Common myeloid progenitor, CD34-positive (primary cell): ENCODE data around the gene WHAMM. TPM values are rescaled to one million over a fixed set of nuclear protein-coding genes. Genes with fewer than 3 reads are reported as not detected.
"Not testable (repeated sequence)": the region's sequence is repeated elsewhere in the genome, so short reads cannot be mapped to it uniquely, and the experiment has no call there.

Source experiments
- CTCF ChIA-PET: fragments of 350-600 bp; sonication (Branson Sonifier 250); formaldehyde crosslinking; loops from one replicate; lab custom pipeline; 2021; ENCODE audit warnings: antibody characterized with exemption; lab: Charles Lee
- POLR2A ChIA-PET: fragments of 350-600 bp; sonication (Branson Sonifier 250); formaldehyde crosslinking; loops from one replicate; lab custom pipeline; 2021; ENCODE audit warnings: antibody characterized with exemption; lab: Charles Lee
- DNase-seq, 3 donors: peaks; one replicate each; pipeline versions ENCODE4 v3.0.0 to v3.0.0-alpha.2; 2013
- H3K27ac ChIP-seq, 2 experiments: 1 replicate in 1 of 2; 2 replicates in 1 of 2; pipeline ENCODE4 v1.7.0; 2013; ENCODE audit warnings: inconsistent platforms in 2 of 2, low read length in 2 of 2, mild to moderate bottlenecking in 2 of 2, low read depth in 1 of 2, moderate library complexity in 1 of 2; ENCODE audit not compliant: severe bottlenecking in 2 of 2, insufficient read depth in 1 of 2, poor library complexity in 1 of 2
- H3K27me3 ChIP-seq, 5 experiments: replicated peaks in 2 of 5; 1 replicate in 3 of 5; 2 replicates in 2 of 5; pipeline versions ENCODE4 v1.6.1 to v1.7.0; 2013; ENCODE audit warnings: low read length in 4 of 5, mild to moderate bottlenecking in 2 of 5, moderate library complexity in 2 of 5, inconsistent platforms in 1 of 5; ENCODE audit not compliant: insufficient read depth in 5 of 5, control insufficient read depth in 4 of 5
- H3K36me3 ChIP-seq, 4 experiments: 1 replicate in 2 of 4; 2 replicates in 2 of 4; pipeline versions ENCODE4 v1.6.1 to v1.7.0; 2013; ENCODE audit warnings: low read length in 3 of 4, control low read depth in 1 of 4, mild to moderate bottlenecking in 1 of 4; ENCODE audit not compliant: control insufficient read depth in 4 of 4, insufficient read depth in 4 of 4
- H3K4me1 ChIP-seq, 4 experiments: 1 replicate in 3 of 4; 2 replicates in 1 of 4; pipeline versions ENCODE4 v1.6.1 to v1.7.1; 2013; ENCODE audit warnings: low read length in 3 of 4, mild to moderate bottlenecking in 3 of 4, control low read depth in 1 of 4, inconsistent platforms in 1 of 4, moderate library complexity in 1 of 4; ENCODE audit not compliant: control insufficient read depth in 4 of 4, insufficient read depth in 4 of 4; ENCODE audit errors: control extremely low read depth in 1 of 4
- H3K4me3 ChIP-seq, 7 experiments: 1 replicate in 4 of 7; 2 replicates in 3 of 7; pipeline versions ENCODE4 v1.5.1 to v1.7.0; 2013; ENCODE audit warnings: mild to moderate bottlenecking in 7 of 7, low read length in 6 of 7, moderate library complexity in 6 of 7, inconsistent platforms in 2 of 7, low read depth in 2 of 7, control low read depth in 1 of 7; ENCODE audit not compliant: insufficient read depth in 4 of 7, control insufficient read depth in 1 of 7; ENCODE audit errors: extremely low read depth in 1 of 7
- H3K9me3 ChIP-seq, 5 experiments: 1 replicate in 4 of 5; 2 replicates in 1 of 5; pipeline versions ENCODE4 v1.6.1 to v1.7.1; 2013; ENCODE audit warnings: low read length in 4 of 5, mild to moderate bottlenecking in 2 of 5, inconsistent platforms in 1 of 5, low read depth in 1 of 5, moderate library complexity in 1 of 5; ENCODE audit not compliant: control insufficient read depth in 4 of 5, insufficient read depth in 2 of 5; ENCODE audit errors: control extremely low read depth in 1 of 5
- WGBS: methylation state at CpG from one replicate; pipeline ENCODE4 v1.1.5; 2013; ENCODE audit not compliant: insufficient coverage; 5-methylcytosine and 5-hydroxymethylcytosine counted together
- polyA plus RNA-seq: library from polyadenylated mRNA; unstranded; fragments of 120-200 nt; gene quantifications from one replicate; pipeline ENCODE4 v1.2.1, GENCODE V29; 2013

Gene WHAMM, protein sequence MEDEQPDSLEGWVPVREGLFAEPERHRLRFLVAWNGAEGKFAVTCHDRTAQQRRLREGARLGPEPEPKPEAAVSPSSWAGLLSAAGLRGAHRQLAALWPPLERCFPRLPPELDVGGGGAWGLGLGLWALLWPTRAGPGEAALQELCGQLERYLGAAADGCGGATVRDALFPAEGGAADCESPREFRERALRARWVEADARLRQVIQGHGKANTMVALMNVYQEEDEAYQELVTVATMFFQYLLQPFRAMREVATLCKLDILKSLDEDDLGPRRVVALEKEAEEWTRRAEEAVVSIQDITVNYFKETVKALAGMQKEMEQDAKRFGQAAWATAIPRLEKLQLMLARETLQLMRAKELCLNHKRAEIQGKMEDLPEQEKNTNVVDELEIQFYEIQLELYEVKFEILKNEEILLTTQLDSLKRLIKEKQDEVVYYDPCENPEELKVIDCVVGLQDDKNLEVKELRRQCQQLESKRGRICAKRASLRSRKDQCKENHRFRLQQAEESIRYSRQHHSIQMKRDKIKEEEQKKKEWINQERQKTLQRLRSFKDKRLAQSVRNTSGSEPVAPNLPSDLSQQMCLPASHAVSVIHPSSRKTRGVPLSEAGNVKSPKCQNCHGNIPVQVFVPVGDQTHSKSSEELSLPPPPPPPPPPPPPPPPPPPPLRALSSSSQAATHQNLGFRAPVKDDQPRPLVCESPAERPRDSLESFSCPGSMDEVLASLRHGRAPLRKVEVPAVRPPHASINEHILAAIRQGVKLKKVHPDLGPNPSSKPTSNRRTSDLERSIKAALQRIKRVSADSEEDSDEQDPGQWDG
- 14.2 TPM for polyA plus RNA-seq

DNA sequence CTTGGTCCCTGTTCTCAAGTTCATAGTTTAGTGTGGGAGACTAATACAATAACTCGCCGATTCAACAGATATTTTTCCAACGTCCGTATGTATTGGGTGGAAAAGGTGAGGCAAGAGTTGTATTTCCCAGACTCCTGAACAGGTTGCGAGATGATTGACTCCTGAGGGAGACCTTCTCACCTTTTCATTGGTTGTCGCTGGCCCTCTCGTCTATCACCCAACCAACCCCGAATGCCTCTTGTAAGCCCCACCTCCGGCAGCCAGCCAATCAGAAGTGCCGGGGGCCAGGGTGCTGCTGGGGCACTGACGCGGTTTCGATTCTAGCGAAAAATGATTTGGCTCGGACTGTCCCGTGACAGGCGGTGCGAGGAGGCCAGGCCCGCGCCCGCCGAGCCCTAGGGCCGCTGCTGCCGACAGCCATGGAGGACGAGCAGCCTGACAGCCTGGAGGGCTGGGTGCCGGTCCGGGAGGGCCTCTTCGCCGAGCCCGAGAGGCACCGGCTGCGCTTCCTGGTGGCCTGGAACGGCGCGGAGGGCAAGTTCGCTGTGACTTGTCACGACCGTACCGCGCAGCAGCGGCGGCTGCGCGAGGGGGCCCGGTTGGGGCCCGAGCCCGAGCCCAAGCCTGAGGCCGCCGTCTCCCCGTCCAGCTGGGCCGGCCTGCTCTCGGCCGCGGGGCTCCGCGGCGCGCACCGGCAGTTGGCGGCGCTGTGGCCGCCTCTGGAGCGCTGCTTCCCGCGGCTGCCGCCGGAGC lies at the start of gene WHAMM:
Gene WHAMM, plus strand, starts transcription at position 321 of the 753 bp plus-strand sequence. Its CDS starts 99 bp downstream, at position 420.
- Histone ChIP-seq H3K27me3 (no peaks in the 10 kb centered on the region), H3K4me1 (peaks cover 0 to 25% (median 14%) of the 10 kb centered on the region in 4 experiments), H3K4me3 (peak within 1 kb of the TSS; percentile 74 to 97 (median 93)), H3K27ac (peak within 1 kb of the TSS; percentile 92 to 98), H3K36me3 (peaks cover 2 to 12% (median 7%) of the 10 kb centered on the region in 4 experiments), H3K9me3 (no peaks in the 10 kb centered on the region)
- ChIA-PET CTCF (interaction anchor here (1.1 to 1.3 kb wide), 2 partner anchors 40 to 195 kb away, joined by 3 to 5 read pairs; no protein-coding TSS in a partner anchor), POLR2A (interaction anchor here (1.0 kb wide), 1 partner anchor 205 kb away, joined by 3 read pairs; no protein-coding TSS in a partner anchor)
- WGBS, result under 1% methylated on average over 59 of the region's 67 CpGs
- peak; percentile 97 for DNase-seq

DNA sequence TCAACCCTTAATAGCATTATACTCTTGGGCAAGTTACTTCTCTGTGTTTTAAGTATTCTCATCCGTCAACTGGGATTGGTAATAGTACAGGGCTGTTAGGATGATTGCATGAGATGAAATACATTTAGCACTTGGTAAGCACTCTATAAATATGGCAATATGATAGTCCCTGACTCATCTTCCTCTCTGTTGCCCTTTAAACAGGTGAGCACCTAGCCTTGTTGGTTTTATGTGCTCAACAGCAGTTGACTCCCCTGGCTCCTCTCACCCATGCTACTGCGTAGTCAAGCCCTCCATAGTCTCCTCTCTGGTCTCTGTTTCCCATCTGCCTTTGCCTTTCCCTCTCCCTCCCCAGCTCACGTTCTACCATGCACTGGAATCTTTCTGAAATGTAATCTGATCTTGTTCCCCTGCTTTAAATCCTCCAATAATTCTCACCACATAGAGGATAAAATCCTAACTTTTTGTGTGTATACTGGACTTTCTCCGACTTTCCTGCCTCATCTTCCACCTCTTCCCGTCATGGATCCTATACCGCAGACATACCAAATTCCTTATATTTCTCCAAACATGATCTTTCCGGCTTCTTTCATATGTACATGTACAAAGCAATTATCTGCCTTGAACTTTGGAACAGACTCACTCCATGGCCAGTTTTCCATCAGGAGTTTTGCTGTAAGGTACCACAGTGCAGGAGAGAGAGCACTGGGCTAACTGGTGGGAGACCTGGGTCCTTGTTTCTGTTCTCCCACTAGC lies 45.9 kb upstream of the WHAMM start:
- Histone ChIP-seq H3K4me1 (no peaks in the 10 kb centered on the region), H3K9me3 (no peaks in the 10 kb centered on the region), H3K36me3 (peaks cover 9 to 31% (median 21%) of the 10 kb centered on the region in 4 experiments), H3K27me3 (no peaks in the 10 kb centered on the region), H3K27ac (no peak overlapping the region), H3K4me3 (no peak overlapping the region)
- DNase-seq, result no peak
- ChIA-PET POLR2A (no interaction called here), CTCF (interaction anchor here (1.1 kb wide), 1 partner anchor 237 kb away, joined by 4 read pairs; no protein-coding TSS in a partner anchor)
- WGBS, result 100% methylated on average over 4 of the region's 7 CpGs

DNA sequence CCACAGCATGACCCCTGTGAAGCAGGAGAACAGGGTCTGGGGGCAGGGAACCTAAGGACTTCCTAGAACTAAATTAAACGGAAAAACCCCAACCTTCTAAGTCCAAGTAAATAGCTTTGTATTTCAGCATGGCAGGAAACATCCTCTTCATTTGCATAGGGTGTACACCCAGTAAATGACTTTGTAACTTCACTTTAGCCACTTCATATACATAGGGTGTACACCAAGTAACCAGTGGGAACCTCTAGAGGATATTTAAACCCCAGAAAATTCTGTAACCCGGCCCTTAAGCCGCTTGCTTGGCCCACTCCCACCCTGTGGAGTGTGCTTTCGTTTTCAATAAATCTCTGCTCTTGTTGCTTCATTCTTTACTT lies 45.3 kb upstream of the WHAMM start:
- no peak for DNase-seq
- ChIA-PET CTCF (interaction anchor here (1.1 kb wide), 1 partner anchor 236 kb away, joined by 4 read pairs; no protein-coding TSS in a partner anchor), POLR2A (no interaction called here)
- no peaks in the 10 kb centered on the region for H3K27me3 ChIP-seq
- H3K27ac ChIP-seq, result no peak overlapping the region
- H3K9me3 ChIP-seq, result no peaks in the 10 kb centered on the region
- no peak overlapping the region for H3K4me3 ChIP-seq
- H3K36me3 ChIP-seq, result peaks cover 9 to 26% (median 17%) of the 10 kb centered on the region in 4 experiments
- H3K4me1 ChIP-seq, result no peaks in the 10 kb centered on the region
- WGBS, result 73% methylated on average over 2 of the region's 4 CpGs

DNA sequence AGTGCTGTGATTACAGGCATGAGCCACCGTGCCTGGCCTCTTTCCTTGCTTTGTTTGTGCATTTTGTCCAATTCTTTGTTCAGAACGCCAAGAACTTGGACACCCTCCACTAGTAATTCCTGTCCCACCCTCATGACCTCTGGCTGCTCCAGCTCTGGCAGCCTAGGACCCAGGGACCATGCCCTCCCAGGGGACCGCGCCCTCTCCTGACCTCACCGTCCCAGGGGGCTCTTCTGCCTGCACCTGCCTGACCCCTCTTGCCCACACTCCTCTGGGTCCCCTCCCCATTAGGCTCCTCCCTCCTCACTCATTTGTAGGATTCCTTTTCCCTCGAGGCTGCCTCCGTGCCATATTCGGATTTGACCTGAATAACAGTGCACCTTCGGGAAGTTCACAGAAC lies 44.7 kb upstream of the WHAMM start:
- ChIA-PET CTCF (interaction anchor here (0.9 to 1.1 kb wide), 2 partner anchors 9 to 235 kb away, joined by 3 to 4 read pairs; no protein-coding TSS in a partner anchor), POLR2A (no interaction called here)
- no peaks in the 10 kb centered on the region for H3K9me3 ChIP-seq
- no peaks in the 10 kb centered on the region for H3K4me1 ChIP-seq
- H3K27ac ChIP-seq, result no peak overlapping the region
- H3K36me3 ChIP-seq, result peaks cover 9 to 24% (median 16%) of the 10 kb centered on the region in 4 experiments
- no peak for DNase-seq
- no peak overlapping the region for H3K4me3 ChIP-seq
- H3K27me3 ChIP-seq, result no peaks in the 10 kb centered on the region
- 98% methylated on average over 9 of the region's 9 CpGs for WGBS

GRCh38 chr15:82766201-82766600 lies 43.2 kb upstream of the WHAMM start:
- H3K27ac ChIP-seq, H3K4me3 ChIP-seq, DNase-seq, H3K27me3 ChIP-seq, POLR2A ChIA-PET, H3K4me1 ChIP-seq, H3K9me3 ChIP-seq: not testable (repeated sequence)
- CTCF ChIA-PET, result interaction anchor here (0.6 kb wide), 1 partner anchor 12 kb away, joined by 3 read pairs; no protein-coding TSS in a partner anchor
- peaks cover 3 to 18% (median 14%) of the 10 kb centered on the region in 4 experiments for H3K36me3 ChIP-seq
- 93% methylated on average over 7 of the region's 7 CpGs for WGBS

DNA sequence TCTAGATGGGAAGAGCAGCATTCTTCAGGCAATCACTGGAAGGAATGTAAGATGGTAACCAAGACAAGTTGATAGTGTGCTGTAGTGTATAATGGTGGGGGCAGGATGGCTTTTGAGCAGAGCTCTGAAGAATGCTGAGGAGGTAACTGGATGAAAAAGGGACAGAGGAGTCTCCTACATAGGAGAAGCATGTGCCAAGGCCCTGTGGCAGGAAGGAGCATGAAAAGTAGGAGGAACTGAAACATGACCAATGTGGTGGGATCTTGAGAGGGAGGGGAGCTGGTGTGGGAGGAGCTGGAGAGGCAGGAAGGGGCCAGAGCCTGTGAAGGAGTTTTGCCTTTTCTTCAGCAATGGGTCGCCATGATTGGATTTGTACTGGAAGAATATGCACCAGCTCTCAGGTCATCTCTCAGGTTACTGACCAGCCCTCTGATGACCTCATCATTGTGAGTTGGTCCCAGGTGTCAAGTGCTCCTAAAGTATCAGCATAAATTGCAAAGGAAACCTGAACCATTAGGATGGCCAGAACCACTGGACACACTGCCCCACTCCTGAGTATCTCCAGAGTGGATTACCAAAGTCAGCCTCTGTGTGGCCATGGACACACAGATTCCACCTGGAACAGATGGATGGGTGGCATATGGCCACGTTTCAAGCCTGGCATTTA lies 42.1 kb upstream of the WHAMM start:
- POLR2A ChIA-PET, result no interaction called here

More for the DNA sequence above, 42.1 kb upstream of the WHAMM start:
- Histone ChIP-seq H3K27me3 (no peaks in the 10 kb centered on the region), H3K27ac (no peak overlapping the region), H3K9me3 (no peaks in the 10 kb centered on the region), H3K36me3 (peaks cover 2 to 14% (median 10%) of the 10 kb centered on the region in 4 experiments), H3K4me1 (no peaks in the 10 kb centered on the region), H3K4me3 (no peak overlapping the region)
- DNase-seq, result no peak
- CTCF ChIA-PET, result interaction anchor here (0.7 to 1.3 kb wide), 3 partner anchors 11 to 91 kb away, joined by 3 read pairs; no protein-coding TSS in a partner anchor
- WGBS, result 100% methylated on average over 2 of the region's 2 CpGs
